HG02759 (cell line): Measurements from ENCODE around the gene ZNF732.
"Not testable (repeated sequence)": the region's sequence is repeated elsewhere in the genome, so short reads cannot be mapped to it uniquely, and the experiment has no call there.

Source experiments
- ATAC-seq: cut with Tn5 transposase; IDR thresholded peaks from one replicate; pipeline ENCODE4 v1.9.1; 2021; ENCODE audit warnings: mild to moderate bottlenecking, moderate library complexity; ENCODE audit not compliant: unreplicated experiment

The ZNF732 gene

GRCh38 chr4:256492-256891, 48.8 kb downstream of the ZNF732 start:
- no peak for ATAC-seq

- ATAC-seq: no peak
These were observed 51.1 kb downstream of the ZNF732 start for GRCh38 chr4:253936-254756.

GRCh38 chr4:252065-252601, 53.1 kb downstream of the ZNF732 start:
- ATAC-seq: no peak

- no peak for ATAC-seq
These were observed 60.8 kb downstream of the ZNF732 start for GRCh38 chr4:244471-244870.

- no peak for ATAC-seq
These were observed 61.8 kb downstream of the ZNF732 start for GRCh38 chr4:243426-243825.

GRCh38 chr4:242121-242848, 63.0 kb downstream of the ZNF732 start:
- peak; percentile 67 for ATAC-seq

- not testable (repeated sequence) for ATAC-seq
These were observed 63.9 kb downstream of the ZNF732 start for GRCh38 chr4:241411-241810.

- no peak for ATAC-seq
These were observed 69.2 kb downstream of the ZNF732 start for GRCh38 chr4:236028-236427.

GRCh38 chr4:234178-234577, 71.1 kb downstream of the ZNF732 start:
- no peak for ATAC-seq

- ATAC-seq: no peak
These were observed 81.3 kb downstream of the ZNF732 start for GRCh38 chr4:223913-224497.
